ENCODE data around the gene EHMT1. TPM values are rescaled to one million over a fixed set of nuclear protein-coding genes. Genes with fewer than 3 reads are reported as not detected.

The EHMT1 gene
- total RNA-seq, 1 donor from 2014 or later: 48.0 TPM

DNA sequence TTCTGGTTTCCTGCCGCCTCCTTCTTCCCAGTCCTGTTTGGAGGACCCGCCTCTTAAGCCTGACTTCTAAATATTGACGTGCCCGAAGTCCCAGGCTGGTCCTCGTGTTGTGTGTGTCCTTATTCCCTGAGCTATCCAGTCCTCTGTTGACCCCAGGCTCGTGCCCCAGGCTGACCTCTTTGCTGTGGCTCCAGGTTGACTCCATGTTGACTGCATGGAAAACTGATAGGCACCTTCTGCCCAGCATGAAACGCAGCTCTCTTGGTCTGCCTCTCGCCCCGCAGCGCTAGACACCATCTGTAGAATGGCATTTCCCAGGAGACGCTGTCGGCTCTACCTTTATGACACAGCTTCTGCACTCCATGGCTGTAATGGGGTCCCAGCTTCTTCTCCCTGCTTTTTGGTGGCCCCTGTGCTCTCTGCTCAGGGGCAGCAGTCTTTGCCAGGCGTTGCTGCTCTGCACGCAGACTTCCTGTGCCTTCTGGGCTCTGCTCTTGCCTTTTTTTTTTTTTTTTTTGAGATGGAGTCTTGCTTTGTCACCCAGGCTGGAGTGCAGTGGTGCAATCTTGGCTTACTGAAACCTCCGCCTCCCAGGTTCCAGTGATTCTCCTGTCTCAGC is 28.4 kb downstream of the EHMT1 start:
- no peak for ATAC-seq

DNA sequence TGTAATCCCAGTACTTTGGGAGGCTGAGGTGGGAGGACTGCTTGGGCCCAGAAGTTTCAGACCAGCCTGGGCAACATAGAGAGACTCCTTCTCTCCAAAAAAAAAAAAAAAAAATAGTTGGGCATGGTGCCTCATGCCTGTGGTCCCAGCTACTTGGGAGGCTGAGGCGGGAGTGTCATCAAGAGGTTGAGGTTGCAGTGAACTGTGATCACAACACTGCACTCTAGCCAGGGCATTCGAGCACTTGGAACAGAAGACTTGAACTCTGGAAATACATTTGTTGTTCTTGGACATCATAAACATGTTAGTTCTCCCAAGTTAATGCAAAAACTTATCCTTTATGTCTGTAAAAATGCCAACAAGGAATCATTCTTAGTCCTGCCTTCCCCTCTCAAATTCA is 29.6 kb downstream of the EHMT1 start:
- no peak for ATAC-seq

DNA sequence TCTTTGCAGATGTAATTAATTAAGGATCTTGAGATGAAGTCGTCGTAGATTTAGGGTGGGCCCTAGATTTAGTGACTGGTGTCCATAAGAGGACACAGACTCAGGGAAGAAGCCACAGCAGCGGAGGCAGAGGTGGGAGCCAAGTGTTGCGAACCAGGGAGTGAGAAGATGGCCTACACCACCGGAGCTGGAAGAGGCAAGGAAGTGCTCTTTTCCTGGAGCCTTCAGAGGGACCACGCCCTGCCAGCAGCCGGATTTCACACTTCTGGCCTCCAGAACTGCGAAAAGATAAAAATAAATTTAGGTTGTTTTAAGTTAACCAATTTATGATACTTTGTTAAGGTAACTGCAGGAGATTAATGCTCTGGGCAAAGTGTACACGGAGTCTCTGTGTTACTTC is 30.7 kb downstream of the EHMT1 start:
- no peak for ATAC-seq

DNA sequence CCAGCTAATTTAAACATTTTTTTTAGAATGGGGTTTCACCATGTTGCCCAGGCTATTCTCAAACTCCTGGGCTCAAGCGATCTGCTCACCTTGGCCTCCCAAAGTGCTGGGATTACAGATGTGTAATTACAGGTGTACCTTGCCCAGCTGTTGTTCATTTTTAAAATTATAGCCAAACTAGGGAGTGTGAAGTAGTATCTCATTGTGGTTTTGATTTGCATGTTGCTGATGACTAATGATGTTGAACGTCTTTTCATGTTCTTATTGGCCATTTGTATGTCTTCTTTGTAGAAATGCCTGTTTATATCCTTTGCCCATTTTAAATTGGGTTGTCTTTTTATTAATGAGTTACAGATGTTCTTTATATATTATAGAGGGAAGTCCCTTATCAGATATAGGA is 31.5 kb downstream of the EHMT1 start:
- ATAC-seq: no peak

DNA sequence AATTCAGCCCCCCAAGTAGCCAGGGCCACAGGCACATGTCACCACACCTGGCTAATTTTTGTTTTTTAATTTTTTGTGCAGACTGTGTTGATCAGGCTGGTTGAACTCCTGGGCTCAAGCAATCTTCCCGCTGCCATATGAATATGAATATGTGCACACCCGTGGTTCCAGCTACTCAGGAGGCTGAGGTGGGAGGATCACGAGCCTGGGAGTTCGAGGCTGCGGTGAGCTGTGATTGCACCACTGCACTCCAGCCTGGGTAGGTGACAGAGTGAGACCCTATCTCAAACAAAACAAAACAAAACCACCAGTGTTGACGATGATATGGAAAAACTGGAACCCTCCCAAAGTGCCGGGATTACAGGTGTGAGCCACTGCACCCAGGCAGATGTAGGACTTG is 32.0 kb downstream of the EHMT1 start:
- ATAC-seq: no peak

DNA sequence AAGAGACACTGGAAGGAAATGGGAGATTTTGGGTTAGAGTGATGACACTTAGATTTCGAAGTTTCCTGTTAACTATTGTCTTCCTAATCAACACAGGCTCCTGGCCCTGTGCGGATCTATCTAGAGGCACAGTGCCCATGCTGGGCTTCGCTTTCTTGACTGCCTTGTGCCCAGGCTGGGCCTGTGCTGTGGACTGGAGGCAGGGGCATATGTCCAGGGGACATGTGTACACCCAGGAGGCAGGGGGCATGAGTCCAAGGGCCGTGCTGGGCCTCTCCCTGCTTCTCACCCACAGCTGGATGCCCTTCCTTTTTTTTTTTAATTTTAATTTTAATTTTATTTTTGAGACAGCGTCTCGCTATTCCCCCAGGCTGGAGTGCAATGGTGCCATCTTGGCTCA is 37.6 kb downstream of the EHMT1 start:
- ATAC-seq: no peak

DNA sequence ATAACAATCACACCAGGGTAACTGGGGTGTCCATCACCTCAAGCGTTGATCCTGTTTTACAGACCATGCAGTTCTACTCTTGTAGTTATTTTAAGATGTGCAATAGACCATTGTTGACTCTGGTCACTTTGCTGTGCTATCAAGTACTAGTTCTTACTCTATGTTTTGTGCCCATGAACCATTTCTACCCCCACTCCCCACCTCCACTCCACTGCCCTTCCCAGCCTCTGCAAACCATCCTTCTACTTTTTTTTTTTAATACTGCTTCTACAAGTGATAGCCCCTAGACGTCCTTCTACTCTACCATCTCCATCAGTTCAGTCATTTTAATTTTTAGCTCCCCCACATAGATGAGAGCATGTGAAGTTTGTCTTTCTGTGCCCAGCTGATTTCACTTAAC is 38.8 kb downstream of the EHMT1 start:
- no peak for ATAC-seq

DNA sequence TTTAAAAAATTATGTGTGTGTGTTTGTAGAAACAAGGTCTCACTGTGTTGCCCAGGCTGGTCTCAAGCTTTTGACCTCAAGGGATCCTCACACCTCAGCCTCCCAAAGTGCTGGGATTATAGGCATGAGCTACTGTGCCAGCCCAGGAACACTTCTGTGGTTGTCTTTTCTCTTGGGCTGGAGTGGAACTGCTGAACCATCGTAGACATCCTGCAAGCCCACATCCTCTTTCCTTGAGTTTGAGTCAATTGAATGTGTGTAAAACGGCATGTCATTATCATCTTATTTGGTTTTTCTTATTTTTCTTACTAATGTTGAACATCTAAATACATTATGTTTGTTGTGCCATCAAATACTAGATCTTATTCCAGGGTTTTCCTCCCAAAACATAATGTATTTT is 40.0 kb downstream of the EHMT1 start:
- ATAC-seq: no peak

DNA sequence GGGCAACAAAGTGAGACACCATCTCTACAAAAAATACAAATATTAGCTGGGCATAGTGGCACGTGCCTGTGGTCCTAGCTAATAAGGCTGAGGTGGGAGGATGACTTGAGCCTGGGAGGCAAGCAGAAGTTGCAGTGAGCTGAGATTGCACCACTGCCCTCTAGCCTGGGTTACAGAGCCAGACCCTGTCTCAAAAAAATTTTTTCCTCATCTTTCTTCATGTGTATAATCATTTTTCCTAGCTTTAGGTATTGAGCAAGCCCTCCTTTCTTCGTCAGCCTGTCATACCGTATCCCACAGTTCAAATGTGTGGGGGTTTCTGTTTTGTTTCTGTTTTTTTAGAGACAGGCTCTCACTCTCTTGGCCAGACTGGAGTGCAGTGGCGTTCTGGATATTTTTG is 41.3 kb downstream of the EHMT1 start:
- ATAC-seq: no peak

DNA sequence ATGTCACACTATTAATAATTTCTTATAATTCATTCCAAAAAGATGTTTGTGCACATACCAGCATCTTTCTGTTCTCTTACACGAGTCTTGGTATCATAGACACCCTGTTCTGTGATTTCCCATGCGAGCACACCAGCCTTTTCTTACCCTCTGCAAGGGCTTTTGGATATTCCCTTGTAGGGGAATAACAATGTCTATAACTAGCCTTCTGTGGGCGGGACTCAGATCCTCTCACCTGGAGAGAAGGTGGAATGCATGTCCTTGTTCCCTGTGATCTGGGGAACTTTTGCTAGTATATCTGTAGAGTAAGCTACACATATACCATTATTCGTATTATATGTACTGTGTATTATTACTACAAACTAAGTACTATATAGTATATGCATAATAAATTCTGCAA is 44.8 kb downstream of the EHMT1 start:
- no peak for ATAC-seq

DNA sequence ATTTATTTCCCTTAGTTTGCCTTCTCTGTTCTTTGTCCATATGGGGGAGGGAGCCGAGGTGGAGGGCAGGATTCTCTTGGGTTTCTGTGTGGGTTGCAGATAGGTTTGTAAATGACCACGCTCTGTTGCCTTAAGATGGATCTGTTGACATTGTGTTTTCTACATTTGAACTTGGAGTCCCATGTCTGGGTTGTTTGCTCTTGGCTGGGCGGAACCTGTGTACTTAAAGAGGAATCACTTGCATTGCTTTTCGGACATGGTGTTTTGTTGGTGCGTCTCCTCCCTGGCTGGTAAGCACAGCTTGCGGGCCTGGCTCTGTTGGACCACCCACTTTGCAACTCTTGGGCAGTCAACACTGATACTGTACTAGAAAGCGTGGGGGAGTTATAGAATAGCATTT is 45.9 kb downstream of the EHMT1 start:
- ATAC-seq: no peak

DNA sequence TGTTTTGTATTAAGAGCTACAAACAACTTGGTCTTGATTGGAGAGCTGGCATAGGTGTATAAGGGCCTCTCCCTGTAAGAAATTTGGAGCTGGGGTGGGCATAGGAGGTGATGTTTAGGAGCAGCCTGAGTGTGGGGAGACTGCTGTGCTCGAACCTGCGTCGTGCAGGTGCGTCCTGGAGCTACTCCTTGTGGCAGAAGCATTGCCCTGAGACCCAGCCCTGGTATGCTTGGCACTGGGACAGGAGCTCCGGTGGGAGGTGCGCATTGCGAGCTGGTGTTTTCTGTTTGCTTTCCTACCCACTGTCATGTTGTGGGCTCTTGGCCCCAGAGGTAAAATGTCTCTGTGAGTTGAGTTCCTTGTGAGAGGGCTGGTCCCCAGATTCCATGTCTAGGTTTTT is 46.4 kb downstream of the EHMT1 start:
- no peak for ATAC-seq

DNA sequence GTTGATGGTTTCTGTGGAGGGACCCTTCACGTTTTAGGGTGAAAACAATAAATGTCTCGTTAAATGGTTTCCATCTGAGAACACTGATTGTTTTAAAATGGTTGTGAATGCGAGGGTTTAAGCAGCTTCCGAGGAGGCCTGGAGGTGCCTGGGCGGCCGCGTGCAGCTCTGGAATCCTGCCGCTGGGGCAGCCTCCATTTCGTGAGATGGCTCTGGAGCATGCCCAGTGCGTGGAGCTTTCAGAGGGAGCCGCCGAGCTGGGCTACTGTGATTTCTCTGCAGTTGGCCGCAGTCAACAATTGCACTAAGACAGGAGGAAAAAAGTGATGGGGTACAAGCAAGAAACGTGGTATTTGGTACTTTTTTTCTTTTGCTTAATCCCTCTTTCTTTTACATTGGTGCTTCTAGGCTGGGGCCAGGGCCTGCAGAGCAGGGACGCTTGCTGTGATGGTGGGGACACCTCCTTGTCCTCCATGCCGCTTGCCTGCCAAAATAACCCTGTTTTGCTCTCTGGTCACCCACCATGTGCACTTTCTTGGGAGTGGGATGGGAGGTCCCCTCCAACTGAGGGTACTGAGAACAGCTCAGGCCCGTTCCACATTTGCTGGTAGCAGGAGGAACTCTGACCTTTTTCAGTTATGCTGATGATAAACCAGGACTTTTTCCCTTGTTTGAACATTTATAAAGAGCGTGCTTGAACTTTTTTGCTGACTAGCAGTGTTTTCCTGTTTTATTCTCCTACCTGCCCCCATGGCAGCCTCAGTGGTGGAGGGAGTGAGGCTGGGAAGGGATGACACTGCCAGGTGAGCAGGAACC is 47.1 kb downstream of the EHMT1 start:
- no peak for ATAC-seq

DNA sequence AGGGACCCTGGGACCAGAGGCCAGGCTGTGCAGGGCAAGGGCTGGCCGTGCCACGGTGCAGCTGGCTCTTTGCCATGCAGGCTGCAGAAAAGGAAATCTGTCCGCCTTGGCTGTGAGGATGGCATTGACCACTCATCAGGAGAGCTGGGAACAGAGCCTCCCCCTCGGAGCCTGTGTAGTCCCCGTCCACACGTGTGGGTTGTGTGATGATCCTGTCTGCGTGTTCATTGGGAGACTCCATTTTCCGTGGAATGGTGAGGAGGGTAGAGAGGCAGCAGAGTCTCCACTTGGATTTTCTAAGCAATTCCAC is 47.7 kb downstream of the EHMT1 start:
- no peak for ATAC-seq

DNA sequence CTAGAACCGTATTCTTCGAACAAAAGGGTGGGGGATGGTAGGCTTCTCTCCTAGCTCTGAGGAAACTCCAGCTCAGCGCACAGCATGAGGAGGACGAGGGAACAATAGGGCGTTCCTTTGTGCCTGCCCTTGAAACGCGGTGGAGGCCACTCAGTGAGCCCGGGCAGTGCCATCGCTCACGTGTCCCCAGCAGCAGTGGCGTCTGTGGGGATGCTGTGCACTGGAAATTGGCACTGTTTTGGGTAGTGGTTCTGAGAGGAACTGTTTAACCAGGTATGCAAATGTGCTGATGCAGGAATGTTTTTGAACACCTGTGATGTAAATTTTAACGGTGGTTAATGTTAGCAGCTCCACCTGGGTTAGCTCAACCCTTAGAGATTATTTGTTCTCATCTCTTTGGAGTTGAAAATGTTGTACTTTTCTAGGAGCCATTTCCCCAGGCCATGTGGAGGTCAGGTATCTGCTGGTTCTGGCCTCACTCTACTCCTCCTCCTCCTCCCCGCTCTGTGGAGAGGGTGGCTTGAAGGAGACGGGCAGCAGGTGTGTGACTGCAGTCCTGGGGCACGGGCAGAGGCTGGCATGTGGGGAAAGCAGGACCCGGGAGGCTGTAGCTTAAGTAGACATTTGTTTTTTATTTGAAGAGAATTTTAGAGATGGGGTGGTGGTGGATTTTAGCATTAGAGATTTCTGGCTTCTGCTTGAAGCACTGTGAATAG is 48.3 kb downstream of the EHMT1 start:
- ATAC-seq: no peak

DNA sequence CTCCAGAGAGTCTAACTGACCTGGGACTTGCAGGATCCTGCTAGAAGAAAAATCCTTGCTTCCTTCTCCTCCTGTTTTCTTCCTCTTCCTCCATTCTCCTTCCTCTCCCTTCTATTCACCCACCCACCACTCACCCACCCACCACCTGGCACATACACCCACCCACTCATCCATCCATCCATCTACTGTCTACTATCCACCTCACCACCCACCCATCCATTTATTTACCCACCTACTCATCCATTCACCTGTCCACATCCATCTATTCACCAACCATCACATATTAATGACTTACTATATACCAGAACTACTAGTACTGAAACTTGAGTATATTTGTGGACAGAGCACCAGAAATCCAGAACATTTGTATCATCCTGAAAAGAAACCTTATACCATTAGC is 49.4 kb downstream of the EHMT1 start:
- no peak for ATAC-seq

DNA sequence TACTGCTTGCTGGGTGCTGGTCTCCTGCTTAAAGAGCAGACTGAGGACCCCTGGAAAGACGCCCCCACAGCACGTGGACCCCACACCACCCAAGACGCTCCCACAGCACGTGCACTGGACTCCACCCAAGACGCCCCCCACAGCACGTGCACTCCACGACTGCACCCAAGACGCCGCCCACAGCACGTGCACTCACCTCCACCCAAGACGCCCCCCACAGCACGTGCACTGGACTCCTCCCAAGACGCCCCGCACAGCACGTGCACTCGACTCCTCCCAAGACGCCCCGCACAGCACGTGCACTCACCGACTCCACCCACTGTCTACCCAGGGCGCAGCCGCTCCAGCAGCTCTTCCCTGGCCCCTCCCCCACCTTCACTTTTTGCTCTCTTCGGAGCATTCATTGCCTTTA is 50.5 kb downstream of the EHMT1 start:
- ATAC-seq: peak; percentile 57

DNA sequence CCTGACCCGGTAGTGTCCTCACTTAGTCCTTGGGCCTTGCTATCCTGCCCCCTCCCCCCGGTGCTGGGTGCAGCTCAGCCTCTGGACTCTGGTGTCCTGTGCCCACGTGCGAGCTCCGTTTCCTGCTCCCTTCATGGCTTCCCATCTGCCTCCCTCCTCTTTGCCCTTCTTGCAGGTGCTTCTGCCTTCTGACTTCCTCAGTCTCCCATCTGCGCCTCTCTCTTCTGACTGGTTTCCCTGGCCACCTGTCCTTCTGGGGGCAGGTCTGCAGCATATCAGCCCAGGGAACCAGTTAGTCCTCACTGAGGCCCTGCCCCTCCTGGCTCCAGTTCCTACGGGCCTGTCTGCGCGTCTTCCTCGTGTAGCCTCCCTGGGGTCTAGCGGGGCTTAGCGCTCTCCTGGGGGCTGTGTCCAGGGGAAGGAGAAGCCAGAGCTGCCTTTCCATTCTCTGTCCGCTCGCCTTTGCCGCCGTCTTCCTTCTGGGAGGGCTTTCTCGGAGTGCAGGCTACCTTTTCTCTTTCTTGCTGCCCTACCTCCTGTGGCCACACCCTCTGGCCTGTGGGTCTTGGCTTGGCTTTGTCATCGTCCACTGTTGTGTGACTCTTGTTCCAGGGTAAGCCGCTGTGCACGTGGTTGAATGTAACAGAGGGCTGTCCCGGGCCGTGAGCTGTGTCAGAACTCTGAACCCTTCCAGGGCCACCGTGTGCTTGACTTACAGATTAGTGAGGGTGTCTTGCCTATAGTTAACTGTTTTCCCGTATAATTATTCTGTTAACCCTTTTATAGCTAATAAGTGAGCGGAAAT is 51.8 kb downstream of the EHMT1 start:
- peak; percentile 53 for ATAC-seq

DNA sequence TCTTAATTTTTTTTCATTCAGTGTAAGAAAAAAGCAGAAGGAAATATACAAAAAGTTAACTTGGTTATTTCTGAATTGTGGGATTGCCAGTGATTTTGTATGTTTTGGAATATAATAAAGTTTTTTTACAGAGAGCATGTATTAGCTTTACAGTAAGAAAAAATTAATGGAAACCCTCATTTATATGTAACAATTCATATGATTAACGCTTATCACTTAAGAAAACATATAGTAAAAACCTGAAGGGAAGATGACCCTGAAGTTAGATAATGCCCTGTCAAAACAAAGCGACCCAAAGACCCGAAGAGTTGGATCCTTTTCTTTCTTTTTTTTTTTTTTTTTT is 52.4 kb downstream of the EHMT1 start:
- ATAC-seq: no peak

DNA sequence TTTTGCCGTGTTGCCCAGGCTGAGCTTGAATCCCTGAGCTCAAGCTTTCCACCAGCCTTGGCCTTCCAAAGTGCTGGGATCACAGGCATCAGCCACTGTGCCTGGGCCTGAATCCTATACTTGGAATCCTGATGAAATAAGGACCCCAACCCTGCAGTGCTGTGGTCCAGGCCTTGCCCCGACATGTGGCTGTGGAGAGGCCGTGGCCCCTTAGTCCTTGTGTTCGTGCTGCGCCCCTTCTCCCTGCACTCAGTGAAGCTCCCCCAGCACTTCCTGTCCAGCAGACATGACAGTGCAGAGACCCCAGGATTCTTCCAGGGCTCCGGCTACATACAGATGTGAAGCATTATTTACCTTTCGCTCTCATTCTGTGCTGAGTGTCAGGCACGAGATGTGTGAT is 52.9 kb downstream of the EHMT1 start:
- ATAC-seq: no peak

DNA sequence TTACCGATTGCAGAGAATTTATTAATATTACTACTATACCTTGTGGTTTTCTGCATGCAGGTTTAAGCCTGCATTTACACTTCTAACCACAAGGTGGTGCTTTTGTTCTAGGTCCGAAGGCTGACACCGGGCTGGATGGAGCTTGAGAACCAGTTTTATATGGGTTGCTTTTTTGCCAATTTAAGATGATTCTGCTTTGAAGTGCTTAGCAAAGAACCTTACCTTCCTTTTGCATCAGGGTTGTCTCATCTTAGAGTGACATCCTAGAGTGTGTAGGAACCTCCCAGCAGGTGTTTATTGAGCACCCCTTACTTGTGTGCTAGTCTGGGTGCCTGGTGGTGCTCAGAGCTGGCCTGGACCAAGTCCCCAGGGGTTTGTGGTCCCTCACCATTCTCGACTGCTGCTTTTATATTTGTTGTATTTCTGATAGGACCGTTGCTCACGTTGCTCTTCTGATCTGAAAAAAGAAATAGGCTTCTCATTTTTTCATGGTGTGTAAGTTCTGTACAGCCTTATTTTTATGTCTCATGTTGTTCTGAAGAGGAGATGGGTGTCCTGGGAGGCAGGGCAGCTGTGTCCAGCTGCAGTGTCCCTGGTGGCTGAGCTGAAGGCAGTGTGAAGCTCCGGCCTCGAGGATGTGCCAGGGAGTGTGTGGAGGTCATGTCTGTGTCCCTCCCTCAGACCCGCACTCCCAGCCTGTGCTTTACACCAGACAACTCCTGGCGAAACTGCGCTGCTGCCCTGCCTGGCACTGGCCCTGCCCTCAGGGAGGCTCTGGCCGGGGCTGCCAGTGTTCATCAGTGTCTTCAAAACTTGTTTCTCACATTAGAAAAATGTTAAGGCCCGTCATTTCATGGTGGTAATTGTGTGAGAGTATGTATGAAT is 54.3 kb downstream of the EHMT1 start:
- peak; percentile 65 for ATAC-seq

DNA sequence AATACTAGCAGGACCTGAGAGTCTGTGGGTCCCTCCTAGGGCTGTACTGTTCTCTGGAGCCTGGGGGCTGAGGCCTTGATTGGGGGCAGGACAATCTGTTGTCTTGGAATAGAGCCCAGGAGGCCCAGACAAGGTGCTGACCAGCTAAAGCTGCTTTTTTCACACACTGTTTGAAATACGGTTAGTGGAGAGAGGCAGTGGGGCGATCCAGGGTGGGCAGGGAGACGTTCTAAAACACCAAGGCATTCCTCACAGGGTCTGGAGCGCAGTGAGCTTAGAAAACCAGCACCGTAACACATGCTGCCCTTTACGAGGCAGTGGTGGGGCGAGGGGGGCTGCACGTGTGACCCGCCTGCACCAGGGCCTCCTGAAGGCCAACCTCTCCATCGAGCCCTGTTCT is 55.1 kb downstream of the EHMT1 start:
- no peak for ATAC-seq

Data from esophagus mucosa (tissue), 1 donor.